Muscle of leg (tissue), 11 donors: ENCODE data around the gene KCNJ4. TPM values are rescaled to one million over a fixed set of nuclear protein-coding genes. Genes with fewer than 3 reads are reported as not detected.

Experiments used
- DNase-seq: peaks from one replicate; pipeline ENCODE4 v3.0.0; 2013
- H3K27ac ChIP-seq: one replicate; pipeline ENCODE4 v1.5.1; 2013; ENCODE audit warnings: mild to moderate bottlenecking, low read length, control low read depth
- H3K27me3 ChIP-seq: one replicate; pipeline ENCODE4 v1.6.1; 2013; ENCODE audit warnings: low read length; ENCODE audit not compliant: control insufficient read depth, insufficient read depth
- H3K36me3 ChIP-seq: one replicate; pipeline ENCODE4 v1.6.1; 2013; ENCODE audit warnings: low read length; ENCODE audit not compliant: control insufficient read depth, insufficient read depth
- H3K4me1 ChIP-seq: one replicate; pipeline ENCODE4 v1.6.1; 2013; ENCODE audit warnings: low read length; ENCODE audit not compliant: control insufficient read depth, insufficient read depth
- H3K4me3 ChIP-seq: one replicate; pipeline ENCODE4 v1.5.1; 2013; ENCODE audit warnings: low read length, control low read depth
- H3K9me3 ChIP-seq: replicated peaks from 2 replicates; pipeline ENCODE4 v1.6.1; 2013; ENCODE audit warnings: low read depth, low read length; ENCODE audit not compliant: control insufficient read depth
- WGBS: methylation state at CpG from one replicate; pipeline ENCODE4 v1.1.5; 2013; ENCODE audit warnings: missing lambda C conversion rate; ENCODE audit not compliant: insufficient coverage; 5-methylcytosine and 5-hydroxymethylcytosine counted together
- polyA plus RNA-seq, 8 donors: library from polyadenylated mRNA; unstranded; fragments of 120-200 nt; gene quantifications; one replicate each; pipeline versions ENCODE4 v1.2.1 to v1.2.3, GENCODE V29; 2013; ENCODE audit warnings: inconsistent platforms in 1 of 8, low replicate concordance in 1 of 8; ENCODE audit not compliant: insufficient read length in 8 of 8, insufficient read depth in 1 of 8
- total RNA-seq: library from RNA; stranded (reverse); fragments of 120-200 nt; gene quantifications from one replicate; pipeline ENCODE4 v1.2.4, GENCODE V29; 2013

KCNJ4 gene
- total and polyA plus RNA-seq, 9 donors = 0.27 to 0.80 (median 0.37) TPM

GRCh38 chr22:38432264-38432663 is 22.7 kb downstream of the KCNJ4 start:
- no peaks in the 10 kb centered on the region for H3K9me3 ChIP-seq
- no peak overlapping the region for H3K4me3 ChIP-seq
- H3K27me3 ChIP-seq = peaks cover 3% of the 10 kb centered on the region
- H3K27ac ChIP-seq = no peak overlapping the region
- no peak for DNase-seq
- no peaks in the 10 kb centered on the region for H3K36me3 ChIP-seq
- no CpG with 5 or more reads among the region's 1 CpG for WGBS
- H3K4me1 ChIP-seq = peaks cover 7% of the 10 kb centered on the region

GRCh38 chr22:38431266-38432010 is 23.6 kb downstream of the KCNJ4 start:
- Histone ChIP-seq H3K36me3 (no peaks in the 10 kb centered on the region), H3K9me3 (no peaks in the 10 kb centered on the region), H3K27me3 (peaks cover 3% of the 10 kb centered on the region), H3K4me3 (no peak overlapping the region), H3K27ac (no peak overlapping the region), H3K4me1 (peaks cover 7% of the 10 kb centered on the region)
- WGBS = 79% methylated on average over 9 of the region's 12 CpGs
- no peak for DNase-seq

GRCh38 chr22:38429499-38430068 is 25.4 kb downstream of the KCNJ4 start:
- no peaks in the 10 kb centered on the region for H3K36me3 ChIP-seq
- H3K4me3 ChIP-seq = no peak overlapping the region
- H3K9me3 ChIP-seq = no peaks in the 10 kb centered on the region
- peak overlapping the region; percentile 42 for H3K27ac ChIP-seq
- H3K27me3 ChIP-seq = peaks cover 3% of the 10 kb centered on the region
- peaks cover 7% of the 10 kb centered on the region for H3K4me1 ChIP-seq
- 45% methylated on average over 8 of the region's 16 CpGs for WGBS
- DNase-seq = peak; percentile 76

GRCh38 chr22:38428714-38429113 is 26.3 kb downstream of the KCNJ4 start:
- Histone ChIP-seq H3K36me3 (no peaks in the 10 kb centered on the region), H3K9me3 (no peaks in the 10 kb centered on the region), H3K27me3 (peaks cover 3% of the 10 kb centered on the region), H3K27ac (no peak overlapping the region), H3K4me3 (no peak overlapping the region), H3K4me1 (peaks cover 7% of the 10 kb centered on the region)
- no peak for DNase-seq
- 83% methylated on average over 1 of the region's 2 CpGs for WGBS

GRCh38 chr22:38427940-38428339 is 27.1 kb downstream of the KCNJ4 start:
- Histone ChIP-seq H3K27me3 (peaks cover 3% of the 10 kb centered on the region), H3K36me3 (no peaks in the 10 kb centered on the region), H3K9me3 (no peaks in the 10 kb centered on the region), H3K4me1 (peaks cover 8% of the 10 kb centered on the region), H3K27ac (no peak overlapping the region), H3K4me3 (no peak overlapping the region)
- no peak for DNase-seq
- 94% methylated on average over 31 of the region's 31 CpGs for WGBS

- H3K36me3 ChIP-seq = no peaks in the 10 kb centered on the region
- WGBS = 95% methylated on average over 36 of the region's 36 CpGs
These were observed 27.5 kb downstream of the KCNJ4 start for GRCh38 chr22:38427465-38427864.

GRCh38 chr22:38426628-38427027 is 28.4 kb downstream of the KCNJ4 start:
- no peaks in the 10 kb centered on the region for H3K9me3 ChIP-seq
- 73% methylated on average over 16 of the region's 17 CpGs for WGBS
- no peaks in the 10 kb centered on the region for H3K36me3 ChIP-seq
- no peak overlapping the region for H3K4me3 ChIP-seq
- DNase-seq = no peak
- peaks cover 3% of the 10 kb centered on the region for H3K27me3 ChIP-seq
- peaks cover 13% of the 10 kb centered on the region for H3K4me1 ChIP-seq
- H3K27ac ChIP-seq = no peak overlapping the region

More at GRCh38 chr22:38427465-38427864, 27.5 kb downstream of the KCNJ4 start:
- Histone ChIP-seq H3K4me1 (peaks cover 13% of the 10 kb centered on the region), H3K27me3 (peaks cover 3% of the 10 kb centered on the region), H3K4me3 (no peak overlapping the region), H3K9me3 (no peaks in the 10 kb centered on the region), H3K27ac (no peak overlapping the region)
- DNase-seq = no peak

GRCh38 chr22:38424525-38425080 is 30.4 kb downstream of the KCNJ4 start:
- Histone ChIP-seq H3K4me3 (no peak overlapping the region), H3K9me3 (no peaks in the 10 kb centered on the region), H3K27me3 (peaks cover 3% of the 10 kb centered on the region), H3K36me3 (no peaks in the 10 kb centered on the region), H3K27ac (no peak overlapping the region), H3K4me1 (peaks cover 11% of the 10 kb centered on the region)
- 85% methylated on average over 2 of the region's 12 CpGs for WGBS
- DNase-seq = no peak

- Histone ChIP-seq H3K36me3 (no peaks in the 10 kb centered on the region), H3K9me3 (no peaks in the 10 kb centered on the region), H3K4me3 (no peak overlapping the region), H3K4me1 (peaks cover 6% of the 10 kb centered on the region), H3K27me3 (peaks cover 3% of the 10 kb centered on the region), H3K27ac (no peak overlapping the region)
- no peak for DNase-seq
- 55% methylated on average over 11 of the region's 18 CpGs for WGBS
These were observed 31.2 kb downstream of the KCNJ4 start for GRCh38 chr22:38423512-38424503.
